Ovary (tissue), 3 donors: ENCODE results near the gene FBXL13.
"Not testable (repeated sequence)": the region's sequence is repeated elsewhere in the genome, so short reads cannot be mapped to it uniquely, and the experiment has no call there.

Experiments
- POLR2A ChIP-seq: fragments of 450-650 bp; IDR thresholded peaks from one replicate; pipeline ENCODE4 v1.6.1; 2017; ENCODE audit warnings: antibody characterized with exemption, mild to moderate bottlenecking, moderate library complexity
- TF ChIP-seq, protein P1 (sequence below), 3 donors: fragments of 450-650 bp in 2 of 3; fragments of 200-600 bp in 1 of 3; IDR thresholded peaks; one replicate each; pipeline versions ENCODE4 v1.5.1 to v1.8.0; 2016 to 2022; ENCODE audit warnings: antibody characterized with exemption in 3 of 3, mild to moderate bottlenecking in 1 of 3
- donor health status: DM: no; HTN: no; CAD: no.

GRCh38 chr7:102791367-102791766 lies 283.2 kb downstream of the FBXL13 start:
- TF ChIP-seq, protein P1, sequence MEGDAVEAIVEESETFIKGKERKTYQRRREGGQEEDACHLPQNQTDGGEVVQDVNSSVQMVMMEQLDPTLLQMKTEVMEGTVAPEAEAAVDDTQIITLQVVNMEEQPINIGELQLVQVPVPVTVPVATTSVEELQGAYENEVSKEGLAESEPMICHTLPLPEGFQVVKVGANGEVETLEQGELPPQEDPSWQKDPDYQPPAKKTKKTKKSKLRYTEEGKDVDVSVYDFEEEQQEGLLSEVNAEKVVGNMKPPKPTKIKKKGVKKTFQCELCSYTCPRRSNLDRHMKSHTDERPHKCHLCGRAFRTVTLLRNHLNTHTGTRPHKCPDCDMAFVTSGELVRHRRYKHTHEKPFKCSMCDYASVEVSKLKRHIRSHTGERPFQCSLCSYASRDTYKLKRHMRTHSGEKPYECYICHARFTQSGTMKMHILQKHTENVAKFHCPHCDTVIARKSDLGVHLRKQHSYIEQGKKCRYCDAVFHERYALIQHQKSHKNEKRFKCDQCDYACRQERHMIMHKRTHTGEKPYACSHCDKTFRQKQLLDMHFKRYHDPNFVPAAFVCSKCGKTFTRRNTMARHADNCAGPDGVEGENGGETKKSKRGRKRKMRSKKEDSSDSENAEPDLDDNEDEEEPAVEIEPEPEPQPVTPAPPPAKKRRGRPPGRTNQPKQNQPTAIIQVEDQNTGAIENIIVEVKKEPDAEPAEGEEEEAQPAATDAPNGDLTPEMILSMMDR (IDR thresholded peaks at IDR 0.05) = not testable (repeated sequence)
- TF ChIP-seq POLR2A = not testable (repeated sequence)
